Loucy (cell line): ENCODE results near the gene TNFRSF8.

Experiments
- H2AFZ ChIP-seq: fragments of 200-600 bp; sonication (generic); 2 replicates; pipeline ENCODE4 v1.6.0; 2016; ENCODE audit warnings: antibody characterized with exemption, mild to moderate bottlenecking, low read length, moderate library complexity
- H3F3A ChIP-seq: fragments of 200-600 bp; 2 replicates; pipeline ENCODE4 v1.6.0; 2016; ENCODE audit warnings: antibody characterized with exemption, low read depth, mild to moderate bottlenecking
- H3K27me3 ChIP-seq: fragments of 200-600 bp; sonication (generic); 2 replicates; pipeline ENCODE4 v1.6.1; 2014; ENCODE audit warnings: low read length, mild to moderate bottlenecking; ENCODE audit not compliant: insufficient read depth, poor library complexity, severe bottlenecking
- H3K36me3 ChIP-seq: fragments of 200-600 bp; sonication (generic); 2 replicates; pipeline ENCODE4 v1.6.1; 2016; ENCODE audit warnings: low read length; ENCODE audit not compliant: insufficient read depth
- H3K4me1 ChIP-seq: fragments of 200-600 bp; sonication (generic); 2 replicates; pipeline ENCODE4 v1.5.1; 2014; ENCODE audit warnings: low read length, mild to moderate bottlenecking; ENCODE audit not compliant: insufficient read depth, poor library complexity, severe bottlenecking
- H3K4me2 ChIP-seq: fragments of 200-600 bp; sonication (generic); 2 replicates; pipeline ENCODE4 v1.6.0; 2014; ENCODE audit warnings: antibody characterized with exemption, low read length, low read depth, mild to moderate bottlenecking; ENCODE audit not compliant: poor library complexity, severe bottlenecking
- H3K4me3 ChIP-seq: fragments of 200-600 bp; sonication (generic); 2 replicates; pipeline ENCODE4 v1.5.1; 2014; ENCODE audit warnings: low read length, mild to moderate bottlenecking, mixed read lengths; ENCODE audit not compliant: poor library complexity, severe bottlenecking
- H3K79me2 ChIP-seq: fragments of 200-600 bp; sonication (generic); 2 replicates; pipeline ENCODE4 v1.6.1; 2014; ENCODE audit warnings: low read length; ENCODE audit not compliant: insufficient read depth
- H3K9ac ChIP-seq: fragments of 200-600 bp; sonication (generic); 2 replicates; pipeline ENCODE4 v1.6.0; 2014; ENCODE audit warnings: mild to moderate bottlenecking, low read depth, low read length, moderate library complexity; ENCODE audit not compliant: poor library complexity, severe bottlenecking
- H3K9me2 ChIP-seq: fragments of 200-600 bp; sonication (generic); replicated peaks from 2 replicates; pipeline ENCODE4 v1.6.1; 2016; ENCODE audit warnings: low read depth, low read length, mixed read lengths
- H3K9me3 ChIP-seq: fragments of 200-600 bp; sonication (generic); 2 replicates; pipeline ENCODE4 v1.6.1; 2014; ENCODE audit warnings: mild to moderate bottlenecking, antibody characterized with exemption, low read length, low read depth; ENCODE audit not compliant: insufficient read depth
- H4K20me1 ChIP-seq: fragments of 200-600 bp; sonication (generic); 2 replicates; pipeline ENCODE4 v1.6.0; 2014; ENCODE audit warnings: antibody characterized with exemption, low read length, mild to moderate bottlenecking; ENCODE audit not compliant: insufficient read depth, poor library complexity, severe bottlenecking
- CTCF ChIP-seq: fragments of 200-600 bp; sonication (generic); conservative IDR thresholded peaks from 2 replicates; pipeline ENCODE4 v1.5.1; 2014; ENCODE audit warnings: mild to moderate bottlenecking, antibody characterized with exemption, low read length
- EZH2phosphoT487 ChIP-seq: fragments of 200-600 bp; IDR thresholded peaks from 2 replicates; pipeline ENCODE4 v1.6.1; 2018; ENCODE audit warnings: antibody characterized with exemption, mild to moderate bottlenecking, moderate library complexity, borderline replicate concordance

TNFRSF8 gene

DNA sequence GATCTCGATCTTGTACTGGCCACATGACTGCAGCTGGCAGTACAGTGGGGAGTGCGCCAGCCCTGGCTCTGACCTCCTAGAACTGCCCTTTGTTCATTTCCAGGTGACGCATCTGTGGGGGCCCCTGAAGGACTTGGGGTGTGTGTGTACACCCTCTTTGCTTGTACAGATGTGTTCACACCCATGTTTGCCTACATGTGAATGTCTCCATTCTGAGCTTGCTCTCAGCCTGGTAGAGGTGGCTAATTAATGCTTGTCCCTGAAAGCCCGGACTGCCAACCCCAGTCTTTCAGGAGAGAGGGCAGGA is 123.5 kb downstream of the TNFRSF8 start:
- Histone ChIP-seq H2AFZ (no peak overlapping the region), H3K9me3 (no peaks in the 10 kb centered on the region), H3K4me3 (no peak overlapping the region), H3K9me2 (no peaks in the 10 kb centered on the region), H3K4me2 (no peak overlapping the region), H3K9ac (no peak overlapping the region), H4K20me1 (no peaks in the 10 kb centered on the region), H3K27me3 (no peaks in the 10 kb centered on the region), H3K4me1 (no peaks in the 10 kb centered on the region), H3F3A (no peaks in the 10 kb centered on the region), H3K36me3 (peaks cover 13% of the 10 kb centered on the region; the same call in 1 of the 2 replicates), H3K79me2 (peaks cover 14% of the 10 kb centered on the region; the same call in 1 of the 2 replicates)
- TF ChIP-seq CTCF (no peak), EZH2phosphoT487 (no peak)

GRCh38 chr1:12188115-12188514 is 125.0 kb downstream of the TNFRSF8 start:
- H3K9me3 ChIP-seq, result no peaks in the 10 kb centered on the region
- H3K4me2 ChIP-seq, result no peak overlapping the region
- TF ChIP-seq EZH2phosphoT487 (no peak), CTCF (no peak)
- no peak overlapping the region for H3K9ac ChIP-seq
- H3K9me2 ChIP-seq, result no peaks in the 10 kb centered on the region
- H3K4me3 ChIP-seq, result no peak overlapping the region
- H3K27me3 ChIP-seq, result no peaks in the 10 kb centered on the region
- H3K79me2 ChIP-seq, result peaks cover 14% of the 10 kb centered on the region; the same call in 1 of the 2 replicates
- no peaks in the 10 kb centered on the region for H4K20me1 ChIP-seq
- peaks cover 28% of the 10 kb centered on the region; the same call in 1 of the 2 replicates for H3K36me3 ChIP-seq
- H2AFZ ChIP-seq, result no peak overlapping the region
- H3K4me1 ChIP-seq, result no peaks in the 10 kb centered on the region
- H3F3A ChIP-seq, result no peaks in the 10 kb centered on the region

DNA sequence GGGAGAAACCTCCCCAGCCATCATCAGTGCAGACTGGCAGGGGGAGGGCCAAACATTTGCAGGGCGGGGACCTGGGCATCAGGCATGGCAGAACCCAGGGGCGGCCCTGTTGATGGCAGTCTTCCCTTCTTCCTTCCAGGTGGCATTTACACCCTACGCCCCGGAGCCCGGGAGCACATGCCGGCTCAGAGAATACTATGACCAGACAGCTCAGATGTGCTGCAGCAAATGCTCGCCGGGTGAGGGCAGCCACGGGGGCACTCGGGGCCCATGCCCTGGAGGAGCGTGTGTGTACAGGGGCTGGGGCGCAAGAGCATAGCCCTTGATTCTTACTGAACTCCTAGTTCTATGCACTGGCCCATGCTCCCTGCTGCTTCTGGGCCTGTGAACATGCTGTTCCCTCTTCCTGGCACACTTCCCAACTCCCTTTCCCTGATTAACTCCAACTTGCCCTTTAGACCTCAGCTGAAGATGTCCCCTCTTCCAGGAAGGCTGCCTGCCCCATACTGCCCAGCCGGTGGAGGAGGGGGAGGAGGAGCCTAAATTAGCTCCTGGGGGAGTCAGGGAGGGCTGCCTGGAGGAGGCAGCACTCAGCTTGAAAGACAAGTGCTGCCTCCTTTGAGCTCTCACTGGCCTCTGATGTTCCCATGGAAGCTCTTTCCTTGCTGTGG is 125.7 kb downstream of the TNFRSF8 start:
- no peak overlapping the region for H3K9ac ChIP-seq
- H4K20me1 ChIP-seq, result no peaks in the 10 kb centered on the region
- no peak overlapping the region for H3K4me3 ChIP-seq

More for the DNA sequence above, 125.7 kb downstream of the TNFRSF8 start:
- no peaks in the 10 kb centered on the region for H3K9me2 ChIP-seq
- no peaks in the 10 kb centered on the region for H3K4me1 ChIP-seq
- H3K79me2 ChIP-seq, result peaks cover 13% of the 10 kb centered on the region; the same call in 1 of the 2 replicates
- H3K27me3 ChIP-seq, result no peaks in the 10 kb centered on the region
- H3K4me2 ChIP-seq, result no peak overlapping the region
- H3K9me3 ChIP-seq, result no peaks in the 10 kb centered on the region
- peaks cover 34% of the 10 kb centered on the region; the same call in 1 of the 2 replicates for H3K36me3 ChIP-seq
- no peak overlapping the region for H2AFZ ChIP-seq
- H3F3A ChIP-seq, result no peaks in the 10 kb centered on the region
- TF ChIP-seq CTCF, result no peak
- TF ChIP-seq EZH2phosphoT487, result no peak
